ENCODE measurements around the gene DSC2. TPM values are rescaled to one million over a fixed set of nuclear protein-coding genes. Genes with fewer than 3 reads are reported as not detected.

DSC2 gene
- total RNA-seq, 1 experiment from 2014 or later, result 33.4 TPM

DNA sequence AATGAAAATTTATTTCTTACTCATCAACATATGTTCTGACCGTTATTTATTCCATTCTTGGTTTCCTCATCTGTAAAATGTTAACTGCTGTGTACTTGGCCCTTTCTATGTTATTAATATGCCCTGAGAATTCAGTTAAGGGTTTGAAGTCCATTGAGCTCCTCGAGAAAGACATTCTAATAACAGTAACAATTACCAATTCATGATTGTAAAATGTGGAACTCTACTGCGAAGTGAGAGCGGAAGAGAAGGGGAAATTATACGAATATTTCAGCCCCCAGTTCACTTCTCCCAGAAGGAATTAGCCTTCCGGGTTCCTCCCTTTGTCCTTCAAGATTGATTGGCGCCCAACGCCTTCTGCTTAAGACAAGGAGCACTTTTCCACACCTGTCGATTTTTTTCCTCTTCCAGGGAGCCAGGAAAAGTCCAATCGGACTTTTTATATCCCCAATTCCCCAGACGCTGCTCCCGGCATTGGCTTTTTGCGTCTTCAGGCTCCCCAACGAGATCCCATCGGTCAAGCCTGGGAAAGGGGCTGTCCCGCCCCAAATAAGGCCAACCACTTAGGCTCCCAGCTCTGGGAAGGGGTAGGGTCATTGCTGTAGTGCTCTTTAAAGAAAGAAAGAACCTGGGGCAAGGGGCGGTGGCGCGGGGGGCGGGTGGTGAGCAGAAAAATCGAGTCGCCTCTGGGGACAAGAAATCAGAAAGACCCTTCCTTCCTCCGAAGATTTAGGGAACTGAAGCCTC, 1.6 kb downstream of the DSC2 start:
- no peaks in the 10 kb centered on the region for H3K36me3 ChIP-seq (ENCODE audit: control insufficient read depth in 1 of 2, insufficient read depth in 2 of 2, low read length in 2 of 2)
- ChIA-PET RAD21 (ENCODE audit: low non-redundant PET in 1 of 2, low total read pairs in 2 of 2, uncharacterized antibody in 2 of 2, unreplicated experiment in 2 of 2) (no interaction called here), CTCF (no interaction called here), POLR2A (interaction anchor here (1.2 kb wide), 1 partner anchor 107 kb away, joined by 3 read pairs; no protein-coding TSS in a partner anchor)
- no TSS peak for BruUV-seq (replicated peaks)
- peak overlapping the region; percentile 98 for H3K4me2 ChIP-seq (ENCODE audit: low read length)
- no peaks in the 10 kb centered on the region for H3K9me2 ChIP-seq (ENCODE audit: insufficient read depth)
- peaks cover 31 to 67% of the 10 kb centered on the region in 2 experiments for H3K4me1 ChIP-seq (ENCODE audit: control insufficient read depth in 1 of 2, insufficient read depth in 2 of 2, low read length in 2 of 2)
- H3K9ac ChIP-seq (ENCODE audit: low read length), result peak overlapping the region; percentile 91
- TF ChIP-seq SRF (IDR thresholded peaks at IDR 0.05; ENCODE audit: low read depth) (peak; percentile 87), POLR2AphosphoS5 (IDR thresholded peaks at IDR 0.05; ENCODE audit: low read depth, low read length) (no peak), SIN3A (IDR thresholded peaks at IDR 0.05; ENCODE audit: low read depth) (no peak)
- TF ChIP-seq, protein P1, sequence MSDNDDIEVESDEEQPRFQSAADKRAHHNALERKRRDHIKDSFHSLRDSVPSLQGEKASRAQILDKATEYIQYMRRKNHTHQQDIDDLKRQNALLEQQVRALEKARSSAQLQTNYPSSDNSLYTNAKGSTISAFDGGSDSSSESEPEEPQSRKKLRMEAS (IDR thresholded peaks at IDR 0.05), result no peak
- H2AFZ ChIP-seq (ENCODE audit: low read depth, low read length, poor library complexity, severe bottlenecking), result no peak overlapping the region
- ATAC-seq (peak; percentile 35), DNase-seq (ENCODE audit: low read depth, low spot score) (no peak)
- peak overlapping the region; percentile 83 for H3K27ac ChIP-seq (ENCODE audit: low read depth, low read length)
- H3K4me3 ChIP-seq (replicated peaks in 1 of 2; ENCODE audit: low read depth in 1 of 2, low read length in 2 of 2), result peak overlapping the region; percentile 64 to 82
- peaks cover 34% of the 10 kb centered on the region for H3K79me2 ChIP-seq (ENCODE audit: insufficient read depth, low read length)
- intact Hi-C loops (cut with micrococcal nuclease), result loop anchor here (5.0 to 10.0 kb wide), 4 partner anchors 107 to 412 kb away; no protein-coding TSS in a partner anchor
- no peaks in the 10 kb centered on the region for H3K27me3 ChIP-seq (ENCODE audit: insufficient read depth, low read length)
- H3K9me3 ChIP-seq (ENCODE audit: control insufficient read depth in 1 of 2, insufficient read depth in 1 of 2, low read depth in 1 of 2, low read length in 2 of 2), result no peaks in the 10 kb centered on the region
- H4K20me1 ChIP-seq (ENCODE audit: insufficient read depth), result no peaks in the 10 kb centered on the region

DNA sequence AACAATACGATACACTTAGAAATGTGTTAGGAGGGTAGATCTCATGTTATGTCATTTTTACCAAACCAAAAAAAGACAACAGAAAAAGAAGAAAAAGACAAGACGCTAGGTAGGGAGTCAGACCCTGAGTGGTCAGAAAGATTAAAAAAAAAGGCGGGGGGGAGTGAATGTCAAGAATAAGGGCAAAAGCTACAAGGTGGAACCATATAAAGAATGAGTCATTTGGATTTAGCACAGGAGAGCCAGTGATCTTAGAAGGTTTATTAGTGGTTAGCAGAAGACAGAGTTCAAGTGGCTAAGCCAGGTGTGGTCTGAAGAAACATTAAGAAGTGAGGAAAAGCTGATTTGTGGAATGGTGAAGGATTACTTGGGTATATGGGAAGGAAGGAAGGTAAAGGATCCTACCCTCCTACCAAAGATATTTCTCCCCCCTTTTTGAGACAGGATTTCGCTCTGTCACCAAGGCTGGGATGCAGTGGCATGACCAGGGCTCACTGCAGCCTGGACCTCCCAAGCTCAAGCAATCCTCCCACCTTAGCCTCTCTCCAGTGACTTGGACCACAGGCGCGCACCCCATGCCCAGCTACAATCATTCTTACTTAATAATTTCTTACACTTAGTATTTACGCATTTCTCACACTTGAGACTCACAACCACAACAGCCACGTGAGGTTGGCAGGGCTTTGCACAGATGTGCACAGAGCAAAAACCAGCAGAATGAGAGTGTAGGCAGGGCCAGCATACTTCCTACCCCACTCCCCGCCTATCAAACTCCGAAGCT, 2.6 kb downstream of the DSC2 start:
- ATAC-seq, result peak; percentile 38
- BruUV-seq (replicated peaks), result no TSS peak
- H3K4me1 ChIP-seq (ENCODE audit: control insufficient read depth in 1 of 2, insufficient read depth in 2 of 2, low read length in 2 of 2), result peaks cover 31 to 64% of the 10 kb centered on the region in 2 experiments
- CTCF ChIA-PET, result no interaction called here
- DNase-seq (ENCODE audit: low read depth, low spot score), result no peak
- H3K4me3 ChIP-seq (replicated peaks in 1 of 2; ENCODE audit: low read depth in 1 of 2, low read length in 2 of 2), result peak overlapping the region in 1 of 2 experiments; percentile 82; a peak in 2 of 4 replicates
- no peaks in the 10 kb centered on the region for H4K20me1 ChIP-seq (ENCODE audit: insufficient read depth)
- H3K9me3 ChIP-seq (ENCODE audit: control insufficient read depth in 1 of 2, insufficient read depth in 1 of 2, low read depth in 1 of 2, low read length in 2 of 2), result no peaks in the 10 kb centered on the region
- RAD21 ChIA-PET (ENCODE audit: low non-redundant PET in 1 of 2, low total read pairs in 2 of 2, uncharacterized antibody in 2 of 2, unreplicated experiment in 2 of 2), result no interaction called here
- peaks cover 44% of the 10 kb centered on the region for H3K79me2 ChIP-seq (ENCODE audit: insufficient read depth, low read length)
- no peaks in the 10 kb centered on the region for H3K36me3 ChIP-seq (ENCODE audit: control insufficient read depth in 1 of 2, insufficient read depth in 2 of 2, low read length in 2 of 2)
- H3K9ac ChIP-seq (ENCODE audit: low read length), result peak overlapping the region; percentile 23
- no peaks in the 10 kb centered on the region for H3K27me3 ChIP-seq (ENCODE audit: insufficient read depth, low read length)
- intact Hi-C loops (cut with micrococcal nuclease), result loop anchor here (5.0 to 10.0 kb wide), 4 partner anchors 108 to 413 kb away; no protein-coding TSS in a partner anchor
- H3K27ac ChIP-seq (ENCODE audit: low read depth, low read length), result peak overlapping the region; percentile 45
- H3K4me2 ChIP-seq (ENCODE audit: low read length), result peak overlapping the region; percentile 98
- H2AFZ ChIP-seq (ENCODE audit: low read depth, low read length, poor library complexity, severe bottlenecking), result no peak overlapping the region
- no peaks in the 10 kb centered on the region for H3K9me2 ChIP-seq (ENCODE audit: insufficient read depth)
- POLR2A ChIA-PET, result no interaction called here
- TF ChIP-seq CBX3 (IDR thresholded peaks at IDR 0.05; ENCODE audit: low read depth) (no peak), POLR2A (IDR thresholded peaks at IDR 0.05; ENCODE audit: borderline replicate concordance, extremely low read depth, insufficient read depth, insufficient read length) (no peak), TCF7L2 (IDR thresholded peaks at IDR 0.05; ENCODE audit: borderline replicate concordance, extremely low read depth, insufficient read depth, insufficient read length) (no peak), ELF1 (IDR thresholded peaks at IDR 0.05; ENCODE audit: borderline replicate concordance, low read depth) (no peak), CEBPB (IDR thresholded peaks at IDR 0.05; ENCODE audit: low read depth) (no peak), ZFX (IDR thresholded peaks at IDR 0.05) (no peak), SIN3A (IDR thresholded peaks at IDR 0.05; ENCODE audit: low read depth) (no peak), POLR2AphosphoS5 (IDR thresholded peaks at IDR 0.05; ENCODE audit: low read depth, low read length) (0 out of 2 replicates have a peak, but pooled peaks have one; percentile 16)
- TF ChIP-seq, protein P2, sequence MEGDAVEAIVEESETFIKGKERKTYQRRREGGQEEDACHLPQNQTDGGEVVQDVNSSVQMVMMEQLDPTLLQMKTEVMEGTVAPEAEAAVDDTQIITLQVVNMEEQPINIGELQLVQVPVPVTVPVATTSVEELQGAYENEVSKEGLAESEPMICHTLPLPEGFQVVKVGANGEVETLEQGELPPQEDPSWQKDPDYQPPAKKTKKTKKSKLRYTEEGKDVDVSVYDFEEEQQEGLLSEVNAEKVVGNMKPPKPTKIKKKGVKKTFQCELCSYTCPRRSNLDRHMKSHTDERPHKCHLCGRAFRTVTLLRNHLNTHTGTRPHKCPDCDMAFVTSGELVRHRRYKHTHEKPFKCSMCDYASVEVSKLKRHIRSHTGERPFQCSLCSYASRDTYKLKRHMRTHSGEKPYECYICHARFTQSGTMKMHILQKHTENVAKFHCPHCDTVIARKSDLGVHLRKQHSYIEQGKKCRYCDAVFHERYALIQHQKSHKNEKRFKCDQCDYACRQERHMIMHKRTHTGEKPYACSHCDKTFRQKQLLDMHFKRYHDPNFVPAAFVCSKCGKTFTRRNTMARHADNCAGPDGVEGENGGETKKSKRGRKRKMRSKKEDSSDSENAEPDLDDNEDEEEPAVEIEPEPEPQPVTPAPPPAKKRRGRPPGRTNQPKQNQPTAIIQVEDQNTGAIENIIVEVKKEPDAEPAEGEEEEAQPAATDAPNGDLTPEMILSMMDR (IDR thresholded peaks at IDR 0.05 in 2 of 3, conservative IDR thresholded peaks at IDR 0.05 in 1 of 3; ENCODE audit: borderline replicate concordance in 1 of 3, insufficient read depth in 1 of 3, low read depth in 2 of 3, low read length in 2 of 3), result no peak
- TF ChIP-seq, protein P1 (IDR thresholded peaks at IDR 0.05), result no peak
- TF ChIP-seq, protein P3, sequence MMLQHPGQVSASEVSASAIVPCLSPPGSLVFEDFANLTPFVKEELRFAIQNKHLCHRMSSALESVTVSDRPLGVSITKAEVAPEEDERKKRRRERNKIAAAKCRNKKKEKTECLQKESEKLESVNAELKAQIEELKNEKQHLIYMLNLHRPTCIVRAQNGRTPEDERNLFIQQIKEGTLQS (IDR thresholded peaks at IDR 0.05), result no peak
